Posterior cingulate gyrus (tissue), 11 donors: ENCODE data around the gene SEC14L2.

Experiments used
- DNase-seq, 10 donors: peaks; one replicate each; pipeline versions ENCODE4 v3.0.0 to v3.0.0-alpha.2; 2020 to 2021; ENCODE audit warnings: mixed read lengths in 3 of 10
- intact Hi-C: fragments of 100-400 bp; cut with DNase I; formaldehyde crosslinking; loops from one replicate; pipeline ENCODE4 v1.15.1; 2023

Gene SEC14L2

GRCh38 chr22:30373331-30374325, 23.2 kb upstream of the SEC14L2 start:
- intact Hi-C loops: no loop called here
- no peak for DNase-seq

- DNase-seq: no peak
- intact Hi-C loops: no loop called here
Observed at GRCh38 chr22:30375312-30375849, 21.4 kb upstream of the SEC14L2 start.

- intact Hi-C loops: no loop called here
- no peak for DNase-seq
Observed at GRCh38 chr22:30380011-30380410, 16.8 kb upstream of the SEC14L2 start.

GRCh38 chr22:30381264-30381663, 15.6 kb upstream of the SEC14L2 start:
- intact Hi-C loops: no loop called here
- DNase-seq: no peak

- DNase-seq: no peak
- intact Hi-C loops: no loop called here
Observed at GRCh38 chr22:30382340-30382739, 14.5 kb upstream of the SEC14L2 start.

- DNase-seq: no peak
- intact Hi-C loops: no loop called here
Observed at GRCh38 chr22:30383061-30383460, 13.8 kb upstream of the SEC14L2 start.

- intact Hi-C loops: loop anchor here (5.0 kb wide), 2 partner anchors 124 to 279 kb away; no protein-coding TSS in a partner anchor
- DNase-seq: no peak
Observed at GRCh38 chr22:30385942-30386341, 10.9 kb upstream of the SEC14L2 start.

GRCh38 chr22:30386608-30386959, 10.2 kb upstream of the SEC14L2 start:
- DNase-seq: no peak
- intact Hi-C loops: loop anchor here (5.0 kb wide), 2 partner anchors 124 to 279 kb away; no protein-coding TSS in a partner anchor

- DNase-seq: peak; percentile 71 to 97 (median 82)
- intact Hi-C loops: loop anchor here (1.0 to 5.0 kb wide), 3 partner anchors 100 to 280 kb away; no protein-coding TSS in a partner anchor
Observed at GRCh38 chr22:30386960-30387827, 9.6 kb upstream of the SEC14L2 start, which contains the start of gene RNF215. Gene RNF215, minus strand, starts transcription at chr22:30387411. Its CDS starts 98 bp downstream, at chr22:30387313.

- DNase-seq: peak; percentile 59 to 96 (median 76)
- intact Hi-C loops: loop anchor here (1.0 kb wide), 1 partner anchor 94 kb away; no protein-coding TSS in a partner anchor
Observed at GRCh38 chr22:30390974-30391691, 5.7 kb upstream of the SEC14L2 start.

- DNase-seq: no peak
- intact Hi-C loops: no loop called here
Observed at GRCh38 chr22:30392661-30393321, 4.0 kb upstream of the SEC14L2 start.

- intact Hi-C loops: no loop called here
Observed at GRCh38 chr22:30393322-30393680, 3.5 kb upstream of the SEC14L2 start.

GRCh38 chr22:30393885-30394284, 2.9 kb upstream of the SEC14L2 start:
- DNase-seq: no peak
- intact Hi-C loops: no loop called here

More at GRCh38 chr22:30393322-30393680, 3.5 kb upstream of the SEC14L2 start:
- no peak for DNase-seq

- intact Hi-C loops: loop anchor here (1.0 kb wide), 1 partner anchor 25 kb away; no protein-coding TSS in a partner anchor
- no peak for DNase-seq
Observed at GRCh38 chr22:30397656-30398635, 1.1 kb downstream of the SEC14L2 start.

GRCh38 chr22:30398685-30399680, 2.2 kb downstream of the SEC14L2 start:
- intact Hi-C loops: no loop called here
- no peak for DNase-seq

GRCh38 chr22:30399718-30400117, 2.9 kb downstream of the SEC14L2 start:
- no peak for DNase-seq
- intact Hi-C loops: no loop called here

- intact Hi-C loops: no loop called here
- no peak for DNase-seq
Observed at GRCh38 chr22:30400159-30400558, 3.3 kb downstream of the SEC14L2 start.
